Kidney (tissue), 14 donors: Measurements from ENCODE around the gene KIF24. TPM values are rescaled to one million over a fixed set of nuclear protein-coding genes. Genes with fewer than 3 reads are reported as not detected.

Experiments
- DNase-seq, 5 donors: peaks; one replicate each; pipeline ENCODE4 v3.0.0-alpha.2; 2013 to 2020
- FAIRE-seq: peaks from 2 replicates; lab custom pipeline; 2012; peaks lifted over from hg19 to GRCh38; lab: Jason Lieb, UNC
- H3K27ac ChIP-seq, 2 donors: one replicate each; pipeline ENCODE4 v1.7.0; 2013; ENCODE audit warnings: low read depth in 2 of 2, low read length in 2 of 2, inconsistent platforms in 1 of 2
- H3K27me3 ChIP-seq: one replicate; pipeline ENCODE4 v1.7.1; 2013; ENCODE audit warnings: low read length, inconsistent platforms; ENCODE audit not compliant: control insufficient read depth, insufficient read depth
- H3K36me3 ChIP-seq, 3 donors: one replicate each; pipeline versions ENCODE4 v1.7.0 to v1.7.1; 2013; ENCODE audit warnings: low read length in 3 of 3, control low read depth in 1 of 3, inconsistent platforms in 1 of 3; ENCODE audit not compliant: insufficient read depth in 3 of 3, control insufficient read depth in 2 of 3
- H3K4me1 ChIP-seq, 3 donors: one replicate each; pipeline versions ENCODE4 v1.7.0 to v1.7.1; 2013; ENCODE audit warnings: low read length in 3 of 3, inconsistent platforms in 1 of 3, low read depth in 1 of 3; ENCODE audit not compliant: control insufficient read depth in 2 of 3, insufficient read depth in 2 of 3
- H3K4me3 ChIP-seq, 3 donors: one replicate each; pipeline versions ENCODE4 v1.7.0 to v1.8.1; 2013; ENCODE audit warnings: low read length in 3 of 3, control low read depth in 1 of 3, inconsistent platforms in 1 of 3
- H3K9ac ChIP-seq, 3 donors: one replicate each; pipeline versions ENCODE4 v1.7.0 to v1.7.1; 2013; ENCODE audit warnings: low read length in 3 of 3, control low read depth in 1 of 3, inconsistent platforms in 1 of 3
- H3K9me3 ChIP-seq, 3 donors: one replicate each; pipeline versions ENCODE4 v1.7.0 to v1.7.1; 2013; ENCODE audit warnings: low read length in 3 of 3, control low read depth in 1 of 3, inconsistent platforms in 1 of 3; ENCODE audit not compliant: control insufficient read depth in 2 of 3, insufficient read depth in 1 of 3
- intact Hi-C: fragments of 100-400 bp; cut with DNase I; formaldehyde crosslinking; loops from one replicate; pipeline ENCODE4 v1.11.1; 2022
- polyA plus RNA-seq: library from polyadenylated mRNA; stranded (reverse); fragments of 350-450 nt; fragmentation: Illumina TruSeq; extraction: RNeasy Lipid Tissue Mini Kit (QIAGEN cat#74804); gene quantifications from one replicate; pipeline ENCODE4 v1.2.3, GENCODE V29; 2014; ENCODE audit warnings: low read depth, low replicate concordance; ENCODE audit not compliant: insufficient read depth
- total RNA-seq: library from RNA; stranded (reverse); fragmentation: NEBNext Ultra II Directional; extraction: Animal tissue kit (Norgen Biotek cat#: 25700); gene quantifications from one replicate; pipeline ENCODE4 v1.2.1, GENCODE V29; 2021
- TF ChIP-seq, protein P1 (sequence below): IDR thresholded peaks from 3 replicates; pipeline ENCODE4 v1.5.1; 2012; ENCODE audit warnings: mild to moderate bottlenecking, moderate library complexity, borderline replicate concordance; ENCODE audit not compliant: insufficient read depth; ENCODE audit errors: extremely low read depth
- donor health status: control.
- donor health status: control.
- donor health status: control.
- donor health status: control.
- donor health status: control.
- donor health status: DM: yes; HTN: yes; CAD: no.
- donor health status: Normal renal cell carcinoma (clear cell type).

The KIF24 gene
- total and polyA plus RNA-seq, 2 donors from 2014 or later, result 0.58 to 2.8 TPM

DNA sequence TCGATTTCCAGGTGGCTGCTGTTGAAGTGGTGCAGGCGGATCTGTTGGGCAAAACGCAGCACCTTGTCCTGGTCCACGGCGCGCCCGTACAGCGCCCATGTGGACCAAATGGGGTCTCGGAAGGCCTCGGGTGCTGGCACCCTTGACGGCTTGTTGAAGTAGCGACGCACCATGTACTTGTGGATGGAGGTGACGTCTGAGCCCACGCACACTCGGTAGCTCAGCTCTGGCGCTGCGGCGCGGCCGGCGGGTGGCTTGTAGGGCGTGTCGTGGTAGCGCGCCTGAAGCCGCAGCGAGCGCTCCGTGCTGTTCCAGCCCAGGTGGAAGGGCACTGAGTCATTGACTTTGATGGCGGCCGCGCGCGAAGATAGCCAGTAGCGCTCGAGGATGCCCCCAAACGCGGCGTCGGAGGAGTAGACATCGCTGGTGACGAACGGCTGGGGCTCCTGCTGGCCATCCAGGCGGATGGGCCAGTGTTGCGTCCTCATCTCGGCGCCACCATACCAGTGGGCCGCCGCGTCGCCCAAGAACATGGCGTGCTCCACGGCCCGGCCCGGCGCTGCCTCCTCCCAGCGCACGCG lies 42.9 kb upstream of the KIF24 start:
- DNase-seq (no peak), FAIRE-seq (no peak)
- Histone ChIP-seq H3K9ac (no peak overlapping the region), H3K27me3 (peaks cover 4% of the 10 kb centered on the region), H3K4me3 (no peak overlapping the region), H3K9me3 (no peaks in the 10 kb centered on the region), H3K4me1 (peaks cover 0 to 11% (median 4%) of the 10 kb centered on the region in 3 donors), H3K36me3 (peaks cover 0 to 14% (median 0%) of the 10 kb centered on the region in 3 donors), H3K27ac (no peak overlapping the region)
- intact Hi-C loops, result no loop called here
- TF ChIP-seq, protein P1, sequence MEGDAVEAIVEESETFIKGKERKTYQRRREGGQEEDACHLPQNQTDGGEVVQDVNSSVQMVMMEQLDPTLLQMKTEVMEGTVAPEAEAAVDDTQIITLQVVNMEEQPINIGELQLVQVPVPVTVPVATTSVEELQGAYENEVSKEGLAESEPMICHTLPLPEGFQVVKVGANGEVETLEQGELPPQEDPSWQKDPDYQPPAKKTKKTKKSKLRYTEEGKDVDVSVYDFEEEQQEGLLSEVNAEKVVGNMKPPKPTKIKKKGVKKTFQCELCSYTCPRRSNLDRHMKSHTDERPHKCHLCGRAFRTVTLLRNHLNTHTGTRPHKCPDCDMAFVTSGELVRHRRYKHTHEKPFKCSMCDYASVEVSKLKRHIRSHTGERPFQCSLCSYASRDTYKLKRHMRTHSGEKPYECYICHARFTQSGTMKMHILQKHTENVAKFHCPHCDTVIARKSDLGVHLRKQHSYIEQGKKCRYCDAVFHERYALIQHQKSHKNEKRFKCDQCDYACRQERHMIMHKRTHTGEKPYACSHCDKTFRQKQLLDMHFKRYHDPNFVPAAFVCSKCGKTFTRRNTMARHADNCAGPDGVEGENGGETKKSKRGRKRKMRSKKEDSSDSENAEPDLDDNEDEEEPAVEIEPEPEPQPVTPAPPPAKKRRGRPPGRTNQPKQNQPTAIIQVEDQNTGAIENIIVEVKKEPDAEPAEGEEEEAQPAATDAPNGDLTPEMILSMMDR, result no peak

DNA sequence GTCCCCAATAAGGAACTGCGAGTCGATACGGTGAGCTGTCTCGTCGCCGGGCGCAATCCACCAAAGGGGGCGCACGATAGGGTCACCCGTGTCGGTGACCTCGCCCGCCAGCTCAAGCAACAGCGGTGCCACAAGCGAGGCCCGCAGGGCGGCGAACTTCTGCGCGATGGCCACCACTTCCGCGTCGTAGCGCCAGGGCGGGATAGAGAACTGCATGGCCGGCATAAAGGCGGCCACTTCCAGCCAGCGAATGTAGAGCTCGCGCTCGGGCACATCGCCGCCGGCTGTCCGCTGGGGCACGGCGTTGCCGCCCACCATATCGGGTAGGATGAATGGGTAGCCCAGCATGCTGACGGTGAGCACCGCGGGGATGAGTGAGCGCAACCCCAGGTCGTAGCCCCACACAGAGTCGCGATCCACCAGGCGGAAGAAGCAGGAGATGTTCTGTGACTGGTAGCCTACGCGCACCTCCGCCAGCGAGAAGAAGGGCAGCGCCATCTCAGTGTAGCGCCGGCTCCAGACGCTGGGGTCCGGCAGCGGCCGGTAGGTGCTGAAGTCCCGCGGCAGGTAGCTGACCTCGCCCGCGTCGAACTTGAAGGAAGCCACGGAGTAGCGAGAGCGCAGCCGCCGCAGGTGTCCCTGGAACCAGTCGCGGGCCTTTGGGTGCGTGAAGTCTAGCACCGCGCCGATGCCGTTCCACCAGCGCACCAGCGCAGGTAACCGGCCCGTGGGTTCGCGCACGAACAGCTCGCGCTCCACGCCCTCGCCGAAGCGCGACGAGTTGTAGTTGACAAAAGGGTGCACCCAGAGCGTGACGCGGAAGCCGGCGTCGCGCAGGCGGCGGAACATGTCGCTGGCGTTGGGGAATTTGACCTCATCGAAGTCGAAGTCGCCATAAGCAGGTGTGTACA lies 42.2 kb upstream of the KIF24 start:
- Histone ChIP-seq H3K27ac (no peak overlapping the region), H3K36me3 (peaks cover 0 to 14% (median 0%) of the 10 kb centered on the region in 3 donors), H3K27me3 (peaks cover 4% of the 10 kb centered on the region), H3K4me3 (peak overlapping the region in 2 of 3 donors; percentile 37 to 43), H3K9ac (peak overlapping the region in 1 of 3 donors; percentile 13), H3K4me1 (peaks cover 0 to 11% (median 4%) of the 10 kb centered on the region in 3 donors), H3K9me3 (no peaks in the 10 kb centered on the region)
- no peak for FAIRE-seq
- DNase-seq, result peak in 4 of 5 donors; percentile 27 to 68 (median 38)
- intact Hi-C loops, result no loop called here
- TF ChIP-seq, protein P1, result no peak

DNA sequence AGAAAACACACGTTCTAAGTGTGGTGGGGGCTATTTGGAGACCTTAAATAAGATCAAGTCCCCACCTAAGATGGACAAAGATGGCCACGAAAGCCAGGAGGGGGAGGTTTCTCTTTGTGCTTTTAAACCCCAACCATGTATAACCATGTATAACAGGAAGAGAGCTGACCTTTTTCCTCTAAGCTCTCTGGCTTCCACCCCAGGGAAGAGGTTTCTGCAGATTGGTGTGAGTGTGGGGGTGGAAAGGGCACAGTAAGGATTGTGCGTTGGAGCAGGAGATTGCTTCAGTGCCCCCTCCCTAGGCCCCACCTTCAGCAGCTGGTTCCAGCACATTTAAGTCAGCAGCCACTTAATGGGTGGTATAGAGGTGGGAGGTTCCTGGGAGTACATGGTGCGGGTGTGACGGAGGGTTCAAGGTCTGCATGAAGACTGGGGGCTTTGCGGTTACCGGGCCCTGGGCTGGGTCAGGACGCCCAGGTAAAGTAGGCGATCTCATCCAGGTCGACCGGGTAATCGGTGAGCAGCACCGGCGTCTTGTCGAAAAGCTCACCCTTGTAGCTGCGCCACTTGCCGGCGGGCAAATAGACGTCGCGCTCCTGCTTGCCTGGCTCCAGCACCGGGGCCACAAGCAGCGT lies 41.4 kb upstream of the KIF24 start:
- TF ChIP-seq, protein P1, result no peak
- peak overlapping the region in 1 of 3 donors; percentile 43 for H3K4me3 ChIP-seq
- H3K9ac ChIP-seq, result no peak overlapping the region
- peaks cover 4% of the 10 kb centered on the region for H3K27me3 ChIP-seq
- FAIRE-seq, result no peak
- DNase-seq, result peak in 2 of 5 donors; percentile 24 to 28
- peaks cover 0 to 14% (median 0%) of the 10 kb centered on the region in 3 donors for H3K36me3 ChIP-seq
- intact Hi-C loops, result no loop called here
- H3K27ac ChIP-seq, result no peak overlapping the region
- H3K4me1 ChIP-seq, result peaks cover 0 to 11% (median 5%) of the 10 kb centered on the region in 3 donors
- no peaks in the 10 kb centered on the region for H3K9me3 ChIP-seq
